GM20431 (cell line): ENCODE results near the gene OPTC.
"Not testable (repeated sequence)": the region's sequence is repeated elsewhere in the genome, so short reads cannot be mapped to it uniquely, and the experiment has no call there.

Experiments used
- in situ Hi-C: fragments of 300-500 bp; cut with MseI, MboI; formaldehyde crosslinking; loops from one replicate; pipeline ENCODE4 v1.15.0; 2020; ENCODE audit warnings: low sequenced_read_pairs; ENCODE audit not compliant: unreplicated experiment

The OPTC gene

GRCh38 chr1:203511930-203512329, 18.0 kb downstream of the OPTC start:
- in situ Hi-C loops: no loop called here

- in situ Hi-C loops: no loop called here
Measured at GRCh38 chr1:203512517-203512847, 18.5 kb downstream of the OPTC start.

GRCh38 chr1:203512848-203513584, 19.1 kb downstream of the OPTC start:
- in situ Hi-C loops: no loop called here

GRCh38 chr1:203513585-203514031, 19.7 kb downstream of the OPTC start:
- in situ Hi-C loops: no loop called here

GRCh38 chr1:203516184-203516583, 22.2 kb downstream of the OPTC start:
- in situ Hi-C loops: no loop called here

- in situ Hi-C loops: no loop called here
Measured at GRCh38 chr1:203516906-203517305, 23.0 kb downstream of the OPTC start.

GRCh38 chr1:203517426-203518110, 23.6 kb downstream of the OPTC start:
- in situ Hi-C loops: no loop called here

- in situ Hi-C loops: not testable (repeated sequence)
Measured at GRCh38 chr1:203518139-203518538, 24.2 kb downstream of the OPTC start.

DNA sequence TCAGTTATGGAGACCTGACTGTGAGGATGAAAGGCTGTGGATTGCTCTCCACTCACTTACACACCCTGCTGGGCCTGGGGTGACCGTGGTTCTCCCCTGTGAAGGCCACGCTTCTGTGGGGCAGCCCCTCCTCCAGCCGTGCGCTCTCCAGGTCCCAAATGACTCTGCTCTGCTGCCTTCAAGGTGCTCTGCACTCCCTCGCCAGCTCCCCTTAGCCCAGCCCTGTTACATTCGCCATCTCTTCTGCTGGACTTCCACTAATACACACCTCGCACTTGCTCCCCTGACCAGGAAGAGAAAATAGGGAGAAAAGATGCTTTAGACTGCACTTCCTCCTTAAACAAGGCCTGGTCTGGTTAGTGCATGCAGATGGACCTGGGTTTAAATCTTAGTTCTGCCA, 24.6 kb downstream of the OPTC start:
- in situ Hi-C loops: no loop called here

- in situ Hi-C loops: no loop called here
Measured at GRCh38 chr1:203519053-203519840, 25.3 kb downstream of the OPTC start.

DNA sequence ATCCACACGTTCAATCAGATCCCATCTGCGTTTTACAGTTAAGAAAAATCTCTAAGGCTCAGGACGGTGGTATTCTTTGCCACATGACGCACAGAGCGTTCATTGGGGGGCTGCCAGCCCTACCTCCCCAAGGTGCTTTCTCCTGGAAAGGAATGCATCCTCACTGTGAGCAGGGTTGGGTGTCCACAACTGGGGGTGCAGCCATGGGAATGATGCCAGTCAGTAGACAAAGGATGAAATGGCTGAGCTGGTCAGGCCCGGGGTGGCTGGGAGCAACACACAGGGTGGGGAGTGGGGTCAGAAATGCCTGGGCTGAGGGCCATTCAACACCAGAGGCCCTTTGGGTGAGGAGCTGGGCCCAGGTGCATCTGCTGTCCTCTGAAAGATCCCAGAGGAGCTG, 25.9 kb downstream of the OPTC start:
- in situ Hi-C loops: no loop called here

DNA sequence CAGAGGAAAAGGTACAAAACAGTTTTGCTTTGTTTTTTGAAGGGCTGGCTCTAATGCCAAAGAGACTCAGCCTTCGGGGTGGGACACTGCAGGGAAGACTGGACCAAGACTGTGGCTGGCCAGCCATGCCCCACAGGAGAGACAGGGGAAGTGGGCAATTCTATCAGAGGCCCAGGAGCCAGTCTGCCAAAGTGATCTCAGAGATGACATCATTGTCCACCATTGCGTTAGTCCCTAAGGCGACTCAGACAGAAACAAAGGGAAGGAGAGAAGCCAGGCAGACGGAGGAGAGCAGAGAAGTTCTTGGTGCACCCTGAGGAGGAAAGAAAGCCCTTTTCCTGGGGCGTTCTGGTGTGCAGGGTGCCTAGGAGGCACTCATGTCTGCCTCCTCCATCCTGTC, 26.4 kb downstream of the OPTC start:
- in situ Hi-C loops: no loop called here

GRCh38 chr1:203521074-203521794, 27.3 kb downstream of the OPTC start:
- in situ Hi-C loops: no loop called here

DNA sequence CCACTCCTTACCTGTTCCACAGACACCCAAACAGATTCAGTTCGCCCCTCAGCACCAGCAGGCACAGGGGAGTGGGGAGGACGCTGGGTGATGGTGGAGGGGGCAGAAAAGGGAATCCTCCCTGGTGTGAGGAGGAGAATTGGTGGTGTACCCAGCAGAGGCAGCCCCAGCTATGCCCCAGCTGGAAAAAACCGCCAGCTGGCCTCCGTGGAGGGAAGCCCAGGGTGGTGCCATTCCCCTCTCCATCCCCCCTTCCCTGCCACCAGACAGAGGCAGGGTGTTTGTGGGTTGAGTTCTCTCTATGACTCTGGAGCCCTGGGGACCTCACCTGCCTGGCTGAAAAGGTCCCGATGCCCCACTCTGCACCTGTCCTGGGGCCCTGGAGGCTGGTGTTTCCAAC, 27.9 kb downstream of the OPTC start:
- in situ Hi-C loops: no loop called here

- in situ Hi-C loops: no loop called here
Measured at GRCh38 chr1:203522237-203522636, 28.3 kb downstream of the OPTC start.

DNA sequence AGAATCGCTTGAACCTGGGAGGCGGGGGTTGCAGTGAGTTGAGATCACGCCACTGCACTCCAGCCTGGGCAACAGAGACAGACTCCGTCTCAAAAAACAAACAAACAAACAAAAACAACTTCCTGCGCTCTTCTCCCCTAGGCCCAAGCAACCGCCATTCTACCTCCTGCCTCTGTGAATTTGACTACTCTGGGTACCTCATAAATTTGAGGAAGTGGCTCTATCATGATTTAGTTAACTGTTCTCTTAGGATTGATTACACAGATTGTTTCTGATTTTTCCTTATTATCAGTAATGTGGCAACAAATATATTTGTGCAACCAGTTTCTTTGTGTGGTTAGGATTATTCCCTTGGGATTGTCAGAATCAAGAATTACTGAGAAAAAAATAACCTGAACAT, 29.7 kb downstream of the OPTC start:
- in situ Hi-C loops: no loop called here

DNA sequence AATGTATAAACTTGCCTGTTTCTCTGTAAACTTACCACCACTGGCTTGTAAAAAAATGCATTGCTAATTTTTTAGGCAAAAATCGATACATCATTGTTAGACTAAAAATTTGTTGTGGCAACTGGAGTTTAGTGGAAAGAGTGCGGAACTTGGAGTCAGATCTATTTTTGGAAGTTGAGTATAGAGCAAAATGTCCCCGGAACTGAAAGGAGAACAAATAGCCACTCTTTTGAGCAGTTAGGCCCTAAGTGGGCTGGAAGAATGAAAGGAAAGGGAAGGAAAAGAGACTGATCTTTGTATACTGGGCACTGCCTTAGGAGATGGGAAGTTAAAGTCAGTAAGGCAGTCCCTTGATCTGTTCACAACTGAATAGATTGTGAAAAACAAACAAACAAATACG, 30.2 kb downstream of the OPTC start:
- in situ Hi-C loops: no loop called here

- in situ Hi-C loops: no loop called here
Measured at GRCh38 chr1:203524824-203525223, 30.9 kb downstream of the OPTC start.

DNA sequence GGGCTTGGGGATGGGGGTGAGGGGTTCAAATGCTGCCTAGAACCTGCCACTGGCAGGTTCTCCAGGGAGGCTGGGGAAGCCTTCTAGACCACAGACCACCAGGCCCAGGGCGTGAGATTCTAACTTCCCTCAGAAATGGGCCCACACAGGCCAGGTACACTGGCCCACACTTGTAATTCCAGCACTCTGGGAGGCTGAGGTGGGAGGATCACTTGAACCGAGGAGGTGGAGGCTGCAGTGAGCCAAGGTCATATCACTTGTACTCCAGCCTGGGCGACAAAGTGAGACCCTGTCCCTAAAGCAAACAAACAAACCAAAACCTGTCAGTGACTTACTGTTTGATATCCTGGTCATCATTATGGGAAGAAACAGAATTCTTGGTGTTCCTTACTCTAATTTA, 31.7 kb downstream of the OPTC start:
- in situ Hi-C loops: no loop called here

DNA sequence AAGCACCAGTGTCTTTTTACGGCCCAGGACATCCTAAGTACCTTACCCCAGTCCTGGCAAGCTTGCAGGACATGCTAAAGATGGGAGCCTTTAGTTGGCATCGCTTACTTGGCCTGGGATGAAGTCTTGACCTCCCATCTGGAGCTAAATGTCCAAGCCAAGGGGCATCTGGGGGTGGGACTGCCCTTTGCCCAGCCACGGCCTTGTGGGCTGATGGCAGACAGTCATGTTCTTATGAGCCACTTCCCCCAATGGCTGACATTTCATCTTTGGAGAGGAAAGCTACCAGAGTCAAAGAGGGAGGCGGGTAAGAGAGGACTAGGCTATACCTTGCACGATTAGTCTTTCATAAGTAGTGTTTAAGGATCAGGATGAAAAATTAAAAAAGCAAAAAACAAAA, 32.2 kb downstream of the OPTC start:
- in situ Hi-C loops: no loop called here

GRCh38 chr1:203526572-203526971, 32.6 kb downstream of the OPTC start:
- in situ Hi-C loops: no loop called here
